ENCODE data around the gene CLTB. TPM values are rescaled to one million over a fixed set of nuclear protein-coding genes. Genes with fewer than 3 reads are reported as not detected.

CLTB gene
- total RNA-seq, 4 donors from 2014 or later = 183 to 233 (median 197) TPM

DNA sequence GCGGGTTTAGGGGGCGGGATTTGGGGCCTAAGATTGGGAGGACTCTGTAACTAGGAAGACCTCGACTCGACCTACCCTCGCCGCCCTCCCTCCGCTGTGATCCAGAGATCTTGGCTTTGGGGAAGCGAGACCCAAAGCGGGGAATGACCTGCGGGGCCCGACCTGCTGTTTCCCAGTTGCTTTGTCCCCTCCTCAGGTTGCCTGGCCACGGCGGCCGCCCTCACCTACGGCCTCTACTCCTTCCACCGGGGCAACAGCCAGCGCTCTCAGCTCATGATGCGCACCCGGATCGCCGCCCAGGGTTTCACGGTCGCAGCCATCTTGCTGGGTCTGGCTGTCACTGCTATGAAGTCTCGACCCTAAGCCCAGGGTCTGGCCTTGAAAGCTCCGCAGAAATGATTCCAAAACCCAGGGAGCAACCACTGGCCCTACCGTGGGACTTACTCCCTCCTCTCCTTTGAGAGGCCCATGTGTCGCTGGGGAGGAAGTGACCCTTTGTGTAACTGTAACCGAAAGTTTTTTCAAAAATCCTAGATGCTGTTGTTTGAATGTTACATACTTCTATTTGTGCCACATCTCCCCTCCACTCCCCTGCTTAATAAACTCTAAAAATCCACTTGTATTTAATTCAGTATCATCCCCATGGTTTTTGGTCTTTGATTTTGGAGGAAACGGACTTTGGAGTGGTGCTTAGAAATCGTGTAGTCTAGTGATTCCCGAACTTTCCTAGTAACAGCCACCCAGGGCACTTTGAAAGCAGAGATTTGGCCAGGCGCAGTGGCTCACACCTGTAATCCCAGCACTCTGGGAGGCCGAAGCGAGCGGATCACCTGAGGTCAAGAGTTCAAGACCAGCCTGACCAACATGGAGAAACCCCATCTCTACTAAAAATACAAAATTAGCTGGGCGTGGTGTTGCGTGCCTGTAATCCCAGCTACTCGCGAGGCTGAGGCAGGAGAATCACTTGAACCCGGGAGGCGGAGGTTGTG, 26.9 kb downstream of the CLTB start:
- 27 to 29% methylated on average over 40 to 41 of the region's 41 CpGs for WGBS, 2 donors
- H3K4me3 ChIP-seq = peak overlapping the region; percentile 73 to 92 (median 76)
- peaks cover 0 to 66% (median 3%) of the 10 kb centered on the region in 3 donors for H3K36me3 ChIP-seq
- H3K27me3 ChIP-seq = no peaks in the 10 kb centered on the region
- no peaks in the 10 kb centered on the region for H3K9me3 ChIP-seq
- H3K27ac ChIP-seq = peak overlapping the region; percentile 71 to 98 (median 96)
- TF ChIP-seq POLR2A (IDR thresholded peaks at IDR 0.05) = peak; percentile 66 to 74
- TF ChIP-seq EP300 (IDR thresholded peaks at IDR 0.05) = peak in 1 of 2 donors; percentile 65
- no peak for TF ChIP-seq CTCF (IDR thresholded peaks at IDR 0.05)
- DNase-seq (ENCODE audit: low spot score in 2 of 2) = no peak
- peaks cover 0 to 35% (median 15%) of the 10 kb centered on the region in 4 donors for H3K4me1 ChIP-seq

GRCh38 chr5:176388444-176389134, 27.8 kb downstream of the CLTB start, which contains the start of the genes HIGD2A and NOP16:
Gene HIGD2A, plus strand, starts transcription at chr5:176388751. Its CDS starts 69 bp downstream, at chr5:176388820.
Gene NOP16, minus strand, starts transcription at chr5:176388598. Its CDS starts 59 bp downstream, at chr5:176388539.
- WGBS, 2 donors = 1% methylated on average over 34 to 43 of the region's 47 CpGs
- DNase-seq (ENCODE audit: low spot score in 2 of 2) = peak; percentile 99 to 100
- no peaks in the 10 kb centered on the region for H3K9me3 ChIP-seq
- peak within 1 kb of the TSS; percentile 73 to 92 (median 76) for H3K4me3 ChIP-seq
- TF ChIP-seq CTCF (IDR thresholded peaks at IDR 0.05) (peak in 2 of 5 experiments; percentile 59 to 67), POLR2A (IDR thresholded peaks at IDR 0.05) (peak; percentile 22 to 47), EP300 (IDR thresholded peaks at IDR 0.05) (peak; percentile 65 to 94)
- H3K36me3 ChIP-seq = peaks cover 0 to 66% (median 12%) of the 10 kb centered on the region in 3 donors
- H3K27ac ChIP-seq = peak within 1 kb of the TSS; percentile 71 to 98 (median 96)
- no peaks in the 10 kb centered on the region for H3K27me3 ChIP-seq
- peaks cover 0 to 35% (median 15%) of the 10 kb centered on the region in 4 donors for H3K4me1 ChIP-seq

DNA sequence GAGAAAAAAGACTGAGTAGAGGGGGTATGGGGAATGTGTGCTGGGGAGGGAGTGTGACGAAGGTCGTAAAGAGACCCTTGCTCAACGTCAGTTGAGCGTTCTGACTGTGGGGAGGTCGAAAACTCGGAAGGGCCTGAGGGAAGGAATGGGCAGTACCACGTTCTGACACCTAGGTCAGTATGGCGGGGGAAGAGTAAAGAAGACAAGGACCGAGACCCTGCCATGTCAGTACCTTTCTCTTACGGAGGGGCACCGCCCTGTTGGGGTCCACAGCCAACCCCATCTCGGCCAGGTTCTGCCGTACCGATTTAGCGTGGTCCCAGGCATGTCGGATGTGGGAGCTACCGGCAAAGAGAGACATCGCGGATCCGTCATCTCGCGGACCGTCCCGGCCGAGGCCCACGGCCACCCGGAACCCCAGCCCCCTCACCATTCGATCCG, 28.3 kb downstream of the CLTB start:
- WGBS, 2 donors = 0 to 1% methylated on average over 22 to 28 of the region's 29 CpGs
- Histone ChIP-seq H3K9me3 (no peaks in the 10 kb centered on the region), H3K27me3 (no peaks in the 10 kb centered on the region), H3K4me3 (peak overlapping the region; percentile 73 to 92 (median 76)), H3K27ac (peak overlapping the region in 3 of 4 donors; percentile 71 to 97 (median 95)), H3K36me3 (peaks cover 0 to 66% (median 18%) of the 10 kb centered on the region in 3 donors), H3K4me1 (peaks cover 0 to 35% (median 15%) of the 10 kb centered on the region in 4 donors)
- TF ChIP-seq EP300 (IDR thresholded peaks at IDR 0.05) = no peak
- no peak for TF ChIP-seq POLR2A (IDR thresholded peaks at IDR 0.05)
- no peak for TF ChIP-seq CTCF (IDR thresholded peaks at IDR 0.05)
- no peak for DNase-seq (ENCODE audit: low spot score in 2 of 2)

DNA sequence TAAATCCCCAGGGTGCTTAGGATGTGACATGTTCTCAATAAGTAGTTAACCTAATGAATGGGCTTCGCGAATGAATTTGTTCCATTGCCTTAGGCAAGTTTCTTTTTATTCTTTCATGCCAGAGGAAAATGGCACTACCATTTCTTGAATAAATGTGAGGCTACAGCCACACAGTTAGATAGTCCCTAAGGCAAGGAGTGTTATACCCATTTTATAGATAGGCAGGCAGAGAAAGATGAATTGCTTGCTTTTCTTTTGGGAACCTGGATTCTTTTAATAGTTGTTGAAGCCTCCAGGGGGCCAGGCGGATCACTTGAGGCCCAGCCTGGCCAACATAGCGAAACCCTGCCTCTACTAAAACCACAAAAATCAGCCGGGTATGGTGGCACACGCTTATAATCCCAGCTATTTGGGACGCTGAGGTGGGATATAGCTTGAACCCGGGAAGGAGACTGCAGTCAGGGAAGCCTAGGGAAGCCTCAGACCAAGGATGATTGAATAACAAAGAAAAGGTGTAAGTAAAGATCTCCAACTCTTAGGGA, 28.9 kb downstream of the CLTB start:
- no peak for DNase-seq (ENCODE audit: low spot score in 2 of 2)
- Histone ChIP-seq H3K36me3 (peaks cover 0 to 66% (median 18%) of the 10 kb centered on the region in 3 donors), H3K9me3 (no peaks in the 10 kb centered on the region), H3K4me3 (peak overlapping the region; percentile 73 to 92 (median 76)), H3K4me1 (peaks cover 0 to 35% (median 15%) of the 10 kb centered on the region in 4 donors), H3K27me3 (no peaks in the 10 kb centered on the region), H3K27ac (peak overlapping the region in 1 of 4 donors; percentile 95)
- WGBS, 2 donors = 32 to 34% methylated on average over 8 of the region's 8 CpGs
- TF ChIP-seq EP300 (IDR thresholded peaks at IDR 0.05) (no peak), POLR2A (IDR thresholded peaks at IDR 0.05) (no peak), CTCF (IDR thresholded peaks at IDR 0.05) (no peak)

Measured in tibial nerve (tissue), 4 donors.